ENCODE measurements around the gene SMOC2. TPM values are rescaled to one million over a fixed set of nuclear protein-coding genes. Genes with fewer than 3 reads are reported as not detected.

SMOC2 gene
- total and polyA plus RNA-seq, 8 donors, result 7.1 to 18.8 (median 9.5) TPM

DNA sequence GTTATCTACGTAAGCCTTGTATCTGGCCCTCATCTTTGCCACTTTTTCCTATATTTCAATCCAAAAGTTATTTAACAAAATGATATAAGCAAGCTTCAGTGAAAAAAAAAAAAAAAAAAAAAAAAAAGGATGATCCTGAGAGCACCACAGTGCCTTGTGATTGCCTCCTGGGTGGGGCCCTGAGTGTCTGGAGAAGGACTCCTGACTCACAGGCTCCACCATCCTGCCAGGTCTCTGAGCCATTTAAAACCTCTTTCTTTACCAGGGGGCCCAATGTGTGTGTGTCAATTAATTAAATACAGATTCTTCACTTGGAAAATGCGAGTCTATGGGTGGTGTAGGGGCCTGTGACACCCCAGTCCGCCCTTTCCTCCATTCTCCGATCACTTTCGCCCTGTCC is 105.2 kb downstream of the SMOC2 start:
- DNase-seq (no peak), ATAC-seq (peak; percentile 52)
- intact Hi-C loops (cut with DNase I), result no loop called here

DNA sequence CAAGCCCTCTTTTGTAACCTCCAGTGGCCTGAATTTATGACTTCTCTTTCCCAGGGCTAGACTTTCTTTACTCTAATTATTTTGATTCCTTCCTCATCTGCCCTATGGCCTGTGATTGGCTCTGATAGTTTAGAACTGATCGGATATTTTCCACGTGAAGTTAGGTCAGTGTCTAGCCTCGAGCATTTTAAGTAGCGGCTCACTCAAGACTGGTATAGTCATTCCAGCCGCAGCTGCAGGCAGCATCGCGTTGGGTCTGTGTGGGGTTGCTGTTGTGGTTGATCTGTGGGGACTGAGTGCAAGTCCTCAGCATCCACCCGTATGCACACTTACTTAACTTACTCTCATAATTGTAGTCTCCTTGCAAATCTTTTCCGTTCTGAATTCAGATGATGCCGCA is 105.7 kb downstream of the SMOC2 start:
- TF ChIP-seq, protein P1, sequence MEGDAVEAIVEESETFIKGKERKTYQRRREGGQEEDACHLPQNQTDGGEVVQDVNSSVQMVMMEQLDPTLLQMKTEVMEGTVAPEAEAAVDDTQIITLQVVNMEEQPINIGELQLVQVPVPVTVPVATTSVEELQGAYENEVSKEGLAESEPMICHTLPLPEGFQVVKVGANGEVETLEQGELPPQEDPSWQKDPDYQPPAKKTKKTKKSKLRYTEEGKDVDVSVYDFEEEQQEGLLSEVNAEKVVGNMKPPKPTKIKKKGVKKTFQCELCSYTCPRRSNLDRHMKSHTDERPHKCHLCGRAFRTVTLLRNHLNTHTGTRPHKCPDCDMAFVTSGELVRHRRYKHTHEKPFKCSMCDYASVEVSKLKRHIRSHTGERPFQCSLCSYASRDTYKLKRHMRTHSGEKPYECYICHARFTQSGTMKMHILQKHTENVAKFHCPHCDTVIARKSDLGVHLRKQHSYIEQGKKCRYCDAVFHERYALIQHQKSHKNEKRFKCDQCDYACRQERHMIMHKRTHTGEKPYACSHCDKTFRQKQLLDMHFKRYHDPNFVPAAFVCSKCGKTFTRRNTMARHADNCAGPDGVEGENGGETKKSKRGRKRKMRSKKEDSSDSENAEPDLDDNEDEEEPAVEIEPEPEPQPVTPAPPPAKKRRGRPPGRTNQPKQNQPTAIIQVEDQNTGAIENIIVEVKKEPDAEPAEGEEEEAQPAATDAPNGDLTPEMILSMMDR (IDR thresholded peaks at IDR 0.05), result no peak
- DNase-seq (no peak), ATAC-seq (no peak)
- no peaks in the 10 kb centered on the region for H3K4me1 ChIP-seq
- H3K27ac ChIP-seq, result no peak overlapping the region
- intact Hi-C loops (cut with DNase I), result no loop called here
- H3K9me3 ChIP-seq, result no peaks in the 10 kb centered on the region
- no peak overlapping the region for H3K4me3 ChIP-seq
- no peaks in the 10 kb centered on the region for H3K27me3 ChIP-seq
- H3K36me3 ChIP-seq, result no peaks in the 10 kb centered on the region

More for the DNA sequence above, 105.2 kb downstream of the SMOC2 start:
- Histone ChIP-seq H3K27ac (no peak overlapping the region), H3K4me1 (no peaks in the 10 kb centered on the region), H3K36me3 (no peaks in the 10 kb centered on the region), H3K4me3 (no peak overlapping the region), H3K27me3 (no peaks in the 10 kb centered on the region), H3K9me3 (no peaks in the 10 kb centered on the region)
- TF ChIP-seq, protein P1 (IDR thresholded peaks at IDR 0.05), result no peak

DNA sequence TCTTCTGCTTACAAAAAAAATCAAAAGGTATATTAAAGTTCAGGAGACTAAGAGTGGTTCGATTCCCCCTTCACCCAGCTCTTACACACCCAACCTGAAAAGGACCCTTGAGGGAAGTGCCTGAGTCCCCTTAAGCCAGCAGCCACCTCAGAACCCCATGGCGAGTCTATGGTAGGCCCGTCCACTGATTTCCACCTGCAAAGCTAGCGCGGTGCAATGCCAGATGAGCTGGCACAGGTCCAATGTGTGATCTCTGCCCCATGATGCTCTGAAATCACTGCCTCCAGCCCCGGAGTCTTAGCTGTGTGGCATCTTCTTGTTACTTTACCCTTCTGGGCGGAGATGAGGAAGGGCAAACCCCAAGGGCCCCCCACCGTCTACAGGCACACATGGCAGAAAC is 109.3 kb downstream of the SMOC2 start:
- Histone ChIP-seq H3K9me3 (no peaks in the 10 kb centered on the region), H3K4me3 (no peak overlapping the region), H3K36me3 (no peaks in the 10 kb centered on the region), H3K27ac (no peak overlapping the region), H3K4me1 (no peaks in the 10 kb centered on the region), H3K27me3 (no peaks in the 10 kb centered on the region)
- ATAC-seq (no peak), DNase-seq (no peak)
- TF ChIP-seq, protein P1 (IDR thresholded peaks at IDR 0.05), result no peak
- intact Hi-C loops (cut with DNase I), result no loop called here

DNA sequence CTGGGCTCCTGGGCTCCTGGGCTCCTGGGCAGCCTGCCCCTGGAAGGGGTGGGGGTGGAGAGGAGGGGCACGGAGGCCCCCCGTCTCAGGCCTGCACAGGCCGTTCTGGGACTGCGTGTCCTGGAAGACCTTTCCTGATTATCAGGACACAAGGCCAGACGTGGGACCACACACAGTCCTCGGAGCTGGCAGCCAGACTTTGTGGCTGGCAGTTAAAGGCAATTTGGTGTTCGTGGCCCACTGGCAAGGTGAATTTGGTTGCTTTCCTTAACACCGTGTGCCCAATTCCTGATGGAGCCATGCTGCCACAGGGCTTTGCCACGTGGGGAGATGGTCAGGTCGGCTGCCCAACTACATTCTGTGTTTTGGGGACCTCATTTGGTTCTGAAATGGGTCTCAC is 113.5 kb downstream of the SMOC2 start:
- Histone ChIP-seq H3K4me1 (no peaks in the 10 kb centered on the region), H3K36me3 (no peaks in the 10 kb centered on the region), H3K4me3 (no peak overlapping the region), H3K27me3 (no peaks in the 10 kb centered on the region), H3K9me3 (no peaks in the 10 kb centered on the region), H3K27ac (no peak overlapping the region)
- TF ChIP-seq, protein P1 (IDR thresholded peaks at IDR 0.05), result no peak
- ATAC-seq (no peak), DNase-seq (no peak)
- intact Hi-C loops (cut with DNase I), result no loop called here

DNA sequence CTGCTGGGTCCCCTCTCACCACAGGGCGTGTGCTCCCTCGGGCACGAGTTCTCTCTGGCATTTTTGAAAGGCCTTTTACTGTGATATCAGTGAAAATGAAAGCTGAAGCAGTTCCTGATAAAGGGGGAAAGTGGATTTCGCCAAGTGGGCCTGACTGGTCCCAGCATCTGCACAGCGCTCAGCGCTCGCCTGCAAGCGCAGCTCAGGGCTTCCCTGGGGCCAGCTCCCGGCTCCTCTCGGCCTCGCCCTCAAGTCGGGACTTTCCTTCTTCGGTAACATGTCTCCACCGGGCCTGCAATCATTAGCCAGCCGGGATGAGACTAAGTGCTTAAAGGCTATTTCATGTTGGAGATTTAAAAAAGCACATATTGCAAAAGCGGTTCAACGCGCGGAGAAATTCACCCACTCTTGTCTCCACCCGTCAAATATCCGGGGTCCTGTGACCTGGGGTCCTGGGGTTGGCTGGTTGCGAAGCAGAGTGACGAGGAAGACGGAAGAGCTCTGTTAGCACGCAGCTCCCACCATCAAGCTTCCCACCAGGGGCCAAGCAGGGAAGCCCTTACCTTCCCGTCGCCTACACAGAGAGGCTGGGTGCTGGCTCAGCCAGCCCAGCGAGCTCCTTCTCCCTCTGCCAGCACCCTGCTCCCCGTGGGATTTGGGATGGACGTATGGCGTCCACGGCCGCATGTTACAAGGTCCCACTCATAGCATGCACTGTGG is 114.1 kb downstream of the SMOC2 start:
- Histone ChIP-seq H3K27ac (no peak overlapping the region), H3K4me3 (no peak overlapping the region), H3K27me3 (no peaks in the 10 kb centered on the region), H3K9me3 (no peaks in the 10 kb centered on the region), H3K36me3 (no peaks in the 10 kb centered on the region), H3K4me1 (no peaks in the 10 kb centered on the region)
- TF ChIP-seq, protein P1 (IDR thresholded peaks at IDR 0.05), result no peak
- DNase-seq (no peak), ATAC-seq (no peak)
- intact Hi-C loops (cut with DNase I), result no loop called here
